HG03520 (cell line): Measurements from ENCODE around the gene HS3ST5.
"Not testable (repeated sequence)": the region's sequence is repeated elsewhere in the genome, so short reads cannot be mapped to it uniquely, and the experiment has no call there.

Source experiments
- ATAC-seq: cut with Tn5 transposase; IDR thresholded peaks from one replicate; pipeline ENCODE4 v1.9.1; 2021; ENCODE audit warnings: mild to moderate bottlenecking, moderate library complexity; ENCODE audit not compliant: unreplicated experiment

HS3ST5 gene

DNA sequence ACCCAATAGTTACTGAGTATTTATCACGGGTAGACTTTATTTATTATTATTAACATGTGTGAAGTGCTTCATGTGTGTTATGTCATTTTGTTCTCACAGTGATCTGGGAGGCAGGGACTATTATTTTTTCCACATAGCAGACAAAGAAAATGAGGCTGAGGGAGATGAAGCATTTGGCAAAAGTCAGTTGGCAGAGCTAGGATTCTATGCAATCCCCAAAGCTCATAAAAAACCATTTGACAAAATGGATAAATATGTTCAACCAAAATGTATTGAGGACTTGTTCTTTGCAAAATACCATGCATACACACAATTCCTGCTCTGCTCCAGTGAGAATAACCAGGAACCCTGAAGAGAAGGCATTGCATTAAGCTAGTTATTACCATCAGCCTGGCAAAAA lies 184.4 kb downstream of the HS3ST5 start:
- no peak for ATAC-seq

DNA sequence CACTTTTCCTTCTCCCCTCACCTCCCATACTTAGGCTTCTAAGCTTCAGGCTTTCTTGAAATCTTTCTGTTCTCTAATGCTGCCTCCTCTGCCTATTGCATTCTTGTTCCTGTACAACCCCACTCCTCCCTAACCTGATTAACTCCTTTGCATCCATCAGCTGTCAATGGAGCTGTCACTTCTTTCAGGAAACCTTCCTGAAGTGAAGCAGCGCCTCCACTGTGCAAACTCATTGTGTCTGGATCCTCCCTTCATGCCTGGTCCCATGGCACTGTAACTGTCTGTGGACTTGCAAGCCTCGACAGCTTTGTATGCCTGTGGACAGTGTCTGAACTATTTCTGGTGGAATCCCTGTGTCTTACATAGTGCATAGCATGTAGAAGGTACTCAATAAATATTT lies 185.0 kb downstream of the HS3ST5 start:
- ATAC-seq, result no peak

DNA sequence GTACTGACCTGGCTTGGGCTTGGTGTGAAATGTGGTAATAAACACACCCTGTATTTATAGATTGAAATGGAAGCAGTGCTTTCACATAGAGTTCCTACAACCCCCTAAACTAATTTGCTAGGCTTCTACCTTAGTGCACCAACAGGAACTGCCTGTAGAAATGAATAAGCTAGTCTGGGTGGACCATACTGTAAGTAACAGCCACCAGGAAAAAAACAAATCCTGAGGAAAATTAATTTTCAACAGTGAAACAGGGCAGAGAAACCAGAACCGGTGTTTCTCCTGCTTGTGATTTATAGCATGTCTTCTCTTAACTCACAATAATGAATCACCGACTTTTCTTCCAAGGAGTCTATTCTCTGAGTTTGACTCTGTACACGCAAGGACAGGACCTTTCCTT lies 187.1 kb downstream of the HS3ST5 start:
- ATAC-seq, result no peak

DNA sequence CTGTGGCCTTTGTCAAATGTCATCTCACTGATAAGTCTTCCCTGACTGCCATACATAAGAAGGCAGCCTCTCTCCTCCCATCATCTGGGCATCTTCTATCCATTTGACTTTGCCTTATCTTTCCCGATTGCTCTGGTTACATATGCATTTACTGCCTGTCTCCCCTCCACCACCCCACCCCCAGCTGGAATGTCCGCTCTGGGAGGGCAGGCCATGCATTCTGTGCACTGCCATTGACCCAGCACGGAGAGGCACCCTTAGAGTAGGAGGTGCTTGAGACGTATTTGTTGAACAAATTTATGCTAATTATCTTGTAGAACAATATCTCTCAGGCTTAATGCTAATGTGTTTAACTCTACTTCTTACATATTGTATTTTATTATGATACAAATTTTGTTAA lies 188.0 kb downstream of the HS3ST5 start:
- ATAC-seq, result no peak

DNA sequence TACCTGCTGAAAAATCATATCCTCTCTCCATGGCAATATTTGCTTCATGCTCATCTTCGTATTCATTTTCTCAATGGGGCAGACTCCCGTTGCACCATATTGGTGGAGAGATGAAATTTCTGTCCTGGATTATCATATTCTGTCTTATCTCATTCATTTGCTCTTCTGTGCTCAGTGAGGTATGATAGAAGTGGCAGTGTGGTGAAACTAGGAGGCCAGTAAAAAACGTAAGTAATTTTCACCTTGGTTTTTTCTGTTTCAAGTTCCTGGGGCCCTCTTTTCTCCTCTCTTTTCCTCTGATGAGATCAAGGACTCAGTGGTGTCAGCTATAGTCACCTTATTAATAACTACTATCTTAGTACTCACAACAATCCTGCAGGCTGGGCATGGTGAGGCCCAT lies 189.4 kb downstream of the HS3ST5 start:
- ATAC-seq, result no peak

DNA sequence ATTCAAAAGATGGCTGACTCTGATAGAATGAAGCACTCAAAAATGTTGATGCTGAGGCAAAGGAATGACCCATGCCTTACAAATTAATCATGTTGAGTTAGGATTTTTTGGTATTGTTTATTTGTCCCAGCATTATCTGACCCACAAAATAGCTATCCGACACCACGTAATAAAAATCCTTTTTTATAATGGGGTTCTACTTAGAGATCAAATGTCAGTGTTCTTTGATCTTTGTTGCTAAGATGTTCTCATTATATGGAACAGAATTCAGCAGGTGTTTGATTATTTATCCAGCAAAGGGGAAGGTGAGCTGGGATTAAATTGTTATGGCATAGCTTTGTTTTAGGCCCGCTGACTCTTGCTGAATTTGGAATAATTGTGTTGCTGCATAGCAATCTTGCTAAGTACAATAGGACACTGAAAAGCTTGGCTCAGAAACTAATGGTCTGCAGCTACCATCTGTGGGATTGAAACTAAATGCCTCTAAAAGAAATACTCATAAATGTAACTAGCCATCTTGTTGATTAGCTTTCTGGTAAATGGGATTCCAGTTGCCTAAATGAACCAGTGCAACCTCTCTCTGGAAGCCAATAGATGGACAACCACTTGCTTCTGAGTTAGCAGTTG lies 191.6 kb downstream of the HS3ST5 start:
- no peak for ATAC-seq

DNA sequence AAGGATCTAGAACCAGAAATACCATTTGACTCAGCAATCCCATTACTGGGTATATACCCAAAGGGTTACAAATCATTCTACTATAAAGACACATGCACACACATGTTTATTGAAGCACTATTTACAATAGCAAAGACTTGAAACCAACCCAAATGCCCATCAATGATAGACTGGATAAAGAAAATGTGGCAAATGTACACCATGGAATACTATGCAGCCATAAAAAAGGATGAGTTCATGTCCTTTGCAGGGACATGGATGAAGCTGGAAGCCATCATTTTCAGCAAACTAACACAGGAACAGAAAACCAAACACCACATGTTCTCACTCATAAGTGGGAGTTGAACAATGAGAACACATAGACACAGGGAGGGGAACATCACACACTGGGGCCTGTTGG lies 193.6 kb downstream of the HS3ST5 start:
- not testable (repeated sequence) for ATAC-seq

DNA sequence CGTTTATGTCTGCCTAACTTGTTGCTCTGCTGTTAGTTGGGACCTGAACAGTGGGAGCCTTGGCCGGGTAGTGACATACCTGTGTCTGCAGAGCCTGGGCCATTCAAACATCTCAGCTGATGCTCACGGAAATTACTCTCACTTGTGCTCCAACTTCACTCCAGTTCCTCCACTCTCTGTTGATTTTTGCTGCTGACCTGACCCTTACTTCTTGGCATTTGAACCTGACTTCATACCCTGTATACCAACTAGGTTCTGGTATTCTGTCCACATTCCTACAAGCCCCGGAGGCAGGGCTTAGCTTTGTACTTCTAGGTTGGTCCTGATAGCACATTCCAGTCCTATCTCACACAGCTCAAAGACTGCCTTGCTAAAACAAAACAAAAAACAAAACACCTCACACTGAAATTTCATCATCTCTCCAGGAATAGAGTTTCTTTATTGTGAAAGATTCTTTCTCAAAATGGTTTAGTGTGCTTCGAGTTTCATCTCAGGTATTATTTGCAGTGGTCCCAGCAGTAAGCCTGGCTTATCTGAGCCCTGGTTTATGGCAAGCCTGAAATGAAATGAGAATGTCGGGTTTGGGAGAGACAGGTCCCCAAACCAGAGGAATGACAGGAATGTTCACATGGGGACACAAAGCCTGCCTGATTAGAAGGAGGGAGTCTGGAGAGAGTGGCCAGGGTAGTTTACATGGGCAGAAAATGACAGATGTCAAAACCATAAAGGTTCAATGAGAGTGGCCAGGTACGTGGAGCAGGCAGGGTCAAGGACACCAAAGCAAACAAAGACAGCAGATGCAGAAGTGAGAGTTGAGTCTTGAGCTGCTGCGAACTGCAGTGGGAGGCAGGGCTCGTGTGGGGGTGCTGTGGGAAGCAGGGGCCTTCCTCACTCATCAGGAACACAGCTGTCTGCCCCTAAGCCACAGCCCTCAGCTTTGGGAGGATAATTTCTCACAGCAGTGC lies 197.7 kb downstream of the HS3ST5 start:
- ATAC-seq, result no peak

DNA sequence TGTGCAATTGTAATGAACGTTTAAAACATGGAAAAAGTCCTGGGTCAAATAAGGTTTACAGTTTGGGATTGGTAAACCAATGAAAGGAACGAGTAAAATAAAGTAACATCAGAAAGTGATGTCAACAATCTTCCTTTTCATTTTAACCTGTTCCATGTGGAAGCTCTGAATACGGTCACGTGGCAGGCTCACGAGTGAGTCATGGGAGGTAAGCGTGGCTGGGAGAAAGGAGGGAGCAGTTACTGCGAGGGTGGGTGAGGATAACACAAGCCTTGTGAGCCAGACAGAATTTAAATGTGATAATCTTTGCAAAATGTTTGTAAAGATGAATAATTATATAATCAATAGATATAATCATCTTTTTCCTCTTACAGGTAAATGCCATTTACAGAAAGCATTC lies 200.6 kb downstream of the HS3ST5 start:
- ATAC-seq, result no peak

DNA sequence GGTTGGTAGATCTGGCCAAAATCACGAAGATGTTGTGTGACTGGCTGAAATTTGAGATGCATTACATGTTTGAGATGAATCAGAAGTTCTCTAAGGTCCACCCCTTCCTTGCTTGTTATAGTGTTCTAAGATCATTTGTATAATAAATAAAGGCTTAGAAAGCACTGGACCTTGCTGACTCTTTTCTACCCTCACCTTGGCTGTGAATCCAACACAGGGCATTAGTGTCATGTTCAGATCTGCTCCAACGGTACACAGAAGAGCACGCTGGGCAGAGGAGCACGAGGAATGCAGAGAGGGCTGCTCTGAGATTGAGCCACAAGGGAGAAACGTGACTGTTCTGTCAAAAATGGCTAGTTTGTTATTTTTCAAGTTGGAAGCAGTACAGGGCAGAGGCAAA lies 202.4 kb downstream of the HS3ST5 start:
- no peak for ATAC-seq

DNA sequence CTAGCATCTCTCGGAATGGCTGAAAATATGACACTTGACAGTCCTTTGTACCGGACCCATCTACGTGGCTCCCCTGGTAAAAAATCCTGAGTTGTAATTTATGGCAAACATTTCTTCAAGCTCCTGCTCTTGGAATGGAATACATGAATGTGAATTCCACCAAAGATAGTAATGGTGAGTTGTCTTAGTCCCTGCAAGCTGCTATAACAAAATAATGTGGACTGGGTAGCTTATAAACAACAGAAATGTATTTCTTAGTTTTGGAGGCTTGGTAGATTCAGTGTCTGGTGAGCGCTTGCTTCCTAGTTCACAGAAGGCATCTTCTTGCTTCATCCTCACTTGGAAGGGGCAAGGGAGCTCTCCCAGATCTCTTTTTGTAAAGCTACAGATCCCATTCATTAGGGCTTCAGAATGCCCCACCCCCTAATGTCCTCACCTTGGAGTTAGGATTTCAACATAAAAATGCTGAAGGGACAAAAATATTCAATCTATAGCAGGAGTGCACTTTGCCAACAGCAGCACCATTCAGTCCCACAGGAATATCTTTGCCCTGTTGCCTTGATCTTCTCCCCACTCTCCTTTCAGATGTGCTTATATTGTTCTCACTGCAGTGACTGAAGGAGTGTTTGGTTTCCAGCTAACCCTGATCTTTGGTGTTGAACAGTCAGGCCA lies 204.1 kb downstream of the HS3ST5 start:
- no peak for ATAC-seq

DNA sequence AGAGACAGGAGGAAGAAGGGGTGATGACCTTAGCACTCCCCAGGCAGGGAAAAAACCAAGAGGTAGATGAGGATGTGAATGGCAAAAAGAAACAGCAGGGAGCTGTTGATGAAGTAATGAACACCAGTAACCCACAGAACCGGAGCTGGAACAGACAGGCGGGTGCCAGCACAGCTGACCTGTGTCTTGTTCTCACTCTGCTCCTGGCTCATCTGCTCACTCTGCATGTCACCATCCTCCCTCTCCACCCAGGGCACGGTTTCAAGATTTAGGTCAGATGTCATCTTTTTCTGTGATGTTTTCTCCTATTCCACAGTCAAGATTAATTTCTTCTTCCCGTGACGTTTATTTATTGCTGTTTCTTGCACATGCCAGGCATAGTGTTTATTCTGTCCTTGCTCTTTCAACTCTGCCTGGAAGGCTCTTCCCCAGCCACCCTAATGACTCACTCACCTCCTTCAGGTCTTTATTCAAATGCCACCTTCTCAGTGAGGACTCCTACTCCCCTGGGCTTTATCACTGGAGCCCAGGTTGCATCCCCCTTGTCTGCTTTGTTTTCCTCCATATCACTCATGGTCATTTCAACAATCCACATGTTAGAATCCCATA lies 207.4 kb downstream of the HS3ST5 start:
- no peak for ATAC-seq

DNA sequence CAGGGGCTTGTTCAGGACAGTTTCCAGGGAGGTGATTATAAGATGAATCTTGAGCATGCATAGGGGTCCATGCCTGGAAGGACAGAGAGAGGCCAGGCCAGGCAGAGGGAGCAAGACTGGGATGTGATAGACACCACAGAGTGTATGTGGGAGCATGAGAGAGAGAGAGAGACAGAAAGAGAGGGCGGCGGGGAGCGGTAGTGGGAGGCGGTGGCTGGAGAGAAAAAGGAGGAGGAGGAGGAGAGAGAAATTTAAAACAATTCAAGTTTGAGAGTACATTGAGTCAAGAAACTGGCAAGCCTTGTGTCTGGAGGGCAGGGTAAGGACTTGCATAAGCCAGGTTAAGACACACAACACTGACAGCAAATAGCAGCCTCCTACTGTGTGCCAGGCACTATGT lies 209.0 kb downstream of the HS3ST5 start:
- no peak for ATAC-seq

DNA sequence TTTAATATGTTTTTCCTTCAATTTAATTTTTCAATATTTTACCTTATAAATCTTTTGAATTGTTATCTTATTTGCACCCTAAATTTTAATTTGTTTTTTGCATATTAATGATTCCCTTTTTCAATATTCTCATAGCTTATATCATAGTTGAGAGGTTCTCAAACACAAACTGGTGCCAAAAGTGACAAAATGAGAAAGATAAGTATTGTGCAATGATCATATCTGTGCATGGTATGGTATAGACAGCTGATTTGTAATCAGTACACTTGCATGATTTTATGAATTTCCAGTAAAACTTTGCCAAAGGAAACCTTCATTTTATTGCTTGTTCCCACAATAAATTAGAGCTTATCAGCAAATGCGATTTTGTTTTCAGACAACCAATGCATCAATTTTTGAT lies 210.9 kb downstream of the HS3ST5 start:
- no peak for ATAC-seq

DNA sequence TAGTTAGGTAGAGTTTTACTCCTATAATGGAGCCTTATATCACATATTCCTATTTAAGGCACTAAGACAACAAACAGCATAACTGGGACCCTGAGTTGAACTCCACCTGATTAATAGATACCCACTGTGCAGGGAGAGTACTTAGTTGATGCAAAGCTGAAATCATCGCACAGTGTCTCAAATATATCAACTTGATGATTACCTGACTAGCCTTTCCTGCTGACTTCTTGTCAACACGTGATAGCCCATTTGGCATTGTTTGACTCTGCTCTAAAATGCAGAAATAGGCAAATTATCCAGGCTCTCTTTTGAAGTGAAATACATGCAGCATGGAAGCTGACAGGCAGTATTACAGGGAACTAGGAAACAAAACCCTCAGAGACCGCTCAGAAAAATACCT lies 217.2 kb downstream of the HS3ST5 start:
- no peak for ATAC-seq

DNA sequence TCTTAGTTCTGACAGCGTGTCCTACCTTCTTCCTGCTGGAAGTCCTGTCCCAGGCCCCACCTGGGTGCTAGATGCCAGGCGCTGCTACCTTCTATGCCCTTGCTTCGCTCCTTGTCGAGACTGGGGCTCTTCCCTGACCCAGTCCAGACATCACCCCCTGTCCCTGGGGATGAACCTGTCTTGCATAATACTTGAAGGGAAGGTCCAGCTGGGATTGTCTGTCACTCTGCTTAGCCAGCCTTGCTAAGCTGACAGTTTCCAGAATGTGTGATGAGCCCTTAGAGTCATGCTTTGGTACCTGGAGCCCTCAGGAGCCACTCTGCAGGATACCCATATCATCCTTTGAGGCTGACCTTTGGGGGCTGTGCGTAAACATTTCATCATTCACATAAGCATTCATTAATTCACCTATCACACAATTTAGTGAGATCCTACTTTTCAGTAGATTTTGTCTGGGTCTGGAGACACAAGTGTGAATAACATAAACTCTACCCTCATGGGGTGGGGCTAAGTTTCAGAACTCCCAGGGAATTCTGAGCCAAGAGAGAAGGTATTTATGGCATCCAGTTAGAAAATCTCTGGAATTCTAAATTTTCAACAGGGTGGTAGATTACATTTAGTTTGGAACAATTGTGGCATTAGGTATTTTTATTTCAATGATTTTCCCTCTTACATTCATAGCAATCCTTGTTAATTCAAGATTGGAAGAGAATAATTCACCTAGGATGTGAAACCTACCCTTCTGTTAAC lies 220.7 kb downstream of the HS3ST5 start:
- ATAC-seq, result no peak

DNA sequence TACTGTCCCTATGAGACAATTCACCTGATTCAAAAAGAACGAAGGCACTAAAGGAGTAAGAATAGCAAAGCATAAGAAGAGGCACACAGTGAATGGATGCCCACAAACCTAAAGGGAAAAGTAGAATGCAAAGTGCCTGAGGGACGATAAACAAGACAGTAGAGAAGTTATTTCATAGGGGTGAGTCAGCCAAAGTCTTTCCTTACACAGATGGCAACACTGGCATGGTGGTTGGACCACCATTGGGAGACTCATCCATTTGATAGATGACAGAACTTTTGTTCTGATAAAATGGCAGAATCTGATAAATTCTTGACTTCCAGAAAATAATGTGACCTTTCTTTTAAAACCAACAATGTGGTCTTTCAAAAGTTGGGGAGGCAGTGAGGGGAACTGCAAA lies 223.8 kb downstream of the HS3ST5 start:
- no peak for ATAC-seq

DNA sequence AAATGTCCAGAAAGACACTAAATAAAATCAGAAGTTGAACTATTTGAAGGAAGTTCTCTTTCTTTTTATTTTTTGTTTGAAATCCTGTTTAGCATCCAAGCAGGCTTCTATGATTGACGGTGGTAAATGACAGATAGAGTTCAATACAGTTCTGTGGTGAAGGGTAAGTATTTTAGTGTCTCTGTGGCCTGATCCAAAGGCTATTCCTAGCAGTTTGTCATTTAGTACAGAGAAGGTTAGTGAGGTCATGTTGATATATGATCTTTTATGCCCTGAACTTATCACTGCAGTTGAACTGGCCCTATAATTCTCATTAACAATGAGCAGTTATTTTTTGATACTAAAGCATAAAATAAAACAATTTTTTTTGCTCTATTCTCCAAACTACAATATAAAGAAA lies 227.2 kb downstream of the HS3ST5 start:
- no peak for ATAC-seq

DNA sequence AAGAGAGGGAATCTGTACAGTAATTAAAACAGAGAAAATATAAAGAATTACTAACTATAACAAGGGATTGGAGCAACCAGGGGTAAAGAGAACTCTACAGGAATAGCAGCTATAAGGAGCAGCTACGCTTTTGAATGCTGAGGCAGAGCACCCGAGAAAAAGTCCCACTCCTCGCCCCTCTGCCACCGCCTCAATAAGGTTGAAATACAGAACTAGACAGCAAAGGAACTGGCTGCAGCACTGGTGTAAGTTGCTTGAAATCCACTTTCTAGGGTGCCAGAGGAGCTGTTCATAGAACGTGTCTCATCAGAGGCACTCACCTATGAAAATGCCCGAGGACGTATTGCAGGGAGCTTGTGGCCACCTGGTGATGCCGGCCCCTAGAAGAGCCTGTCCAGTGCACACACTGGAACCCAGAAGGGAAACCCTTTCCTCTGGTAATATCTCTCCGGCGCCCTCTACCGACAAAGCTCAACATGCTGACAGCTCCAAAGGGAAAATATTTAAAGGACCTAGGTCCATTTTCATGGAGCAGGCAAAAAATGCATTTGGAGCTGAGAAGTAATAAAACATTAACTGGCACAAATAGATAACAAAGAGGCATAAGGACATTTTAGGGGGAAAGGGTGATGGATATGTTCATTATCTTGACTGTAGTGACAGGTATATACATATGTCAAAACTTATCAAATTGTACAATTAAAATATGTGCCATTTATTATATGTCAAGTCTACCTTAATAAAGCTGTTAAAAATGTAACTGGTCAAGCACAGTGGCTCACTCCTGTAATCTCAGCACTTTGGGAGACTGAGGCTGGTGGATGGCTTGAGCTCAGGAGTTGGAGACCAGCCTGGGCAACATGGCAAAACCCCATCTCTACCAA lies 234.5 kb downstream of the HS3ST5 start:
- peak; percentile 70 for ATAC-seq

DNA sequence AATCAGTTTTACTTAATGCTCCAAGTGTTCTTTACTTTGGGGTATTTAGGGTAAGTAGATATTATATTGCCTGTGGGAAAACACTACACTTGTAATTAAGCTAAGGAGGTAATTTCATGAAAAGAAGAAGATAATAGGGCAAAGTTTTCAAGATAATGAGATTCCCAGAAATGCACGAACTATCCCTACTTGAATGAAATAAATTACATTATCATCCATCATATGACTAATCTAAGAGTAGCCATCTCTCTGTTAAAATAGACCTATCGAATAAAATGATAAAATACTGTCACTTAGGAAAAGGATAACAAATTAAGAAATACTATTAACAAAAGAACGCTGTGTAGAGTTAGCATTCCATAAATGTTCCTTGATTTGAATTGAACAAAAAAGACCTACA lies 236.8 kb downstream of the HS3ST5 start:
- no peak for ATAC-seq
